Body of pancreas (tissue), 4 donors: ENCODE results near the gene BICD2. TPM values are rescaled to one million over a fixed set of nuclear protein-coding genes. Genes with fewer than 3 reads are reported as not detected.

ENCODE experiments used
- ATAC-seq: fragments of 150-250 bp; one replicate; pipeline ENCODE4 v1.9.1; 2016
- DNase-seq, 4 donors: peaks; one replicate each; pipeline ENCODE4 v3.0.0-alpha.2; 2019
- H3K27ac ChIP-seq, 4 donors: fragments of 200-600 bp; sonication (generic); 1 replicate in 3 of 4; 2 replicates in 1 of 4; pipeline versions ENCODE4 v1.5.1 to v1.6.1; 2016 to 2019; ENCODE audit warnings: mild to moderate bottlenecking in 1 of 4, mixed read lengths in 1 of 4, moderate library complexity in 1 of 4
- H3K27me3 ChIP-seq, 2 donors: fragments of 200-600 bp; sonication (generic); one replicate each; pipeline ENCODE4 v1.6.0; 2016; ENCODE audit warnings: mild to moderate bottlenecking in 1 of 2
- H3K36me3 ChIP-seq, 2 donors: fragments of 200-600 bp; sonication (generic); replicated peaks in 1 of 2; 2 replicates each; pipeline ENCODE4 v1.5.1; 2016; ENCODE audit warnings: low read depth in 2 of 2; ENCODE audit not compliant: insufficient read depth in 1 of 2
- H3K4me1 ChIP-seq: fragments of 200-600 bp; sonication (generic); one replicate; pipeline ENCODE4 v1.6.0; 2016
- H3K4me3 ChIP-seq, 2 donors: fragments of 200-600 bp; sonication (generic); 1 replicate in 1 of 2; 2 replicates in 1 of 2; pipeline ENCODE4 v1.5.1; 2016 to 2019
- H3K9me3 ChIP-seq, 3 donors: fragments of 200-600 bp; sonication (generic); 1 replicate in 2 of 3; 2 replicates in 1 of 3; pipeline ENCODE4 v1.5.1; 2016
- CTCF ChIP-seq, 7 experiments: fragments of 450-650 bp in 4 of 7; fragments of 200-600 bp in 3 of 7; sonication (generic) in 3 of 7; IDR thresholded peaks; one replicate each; pipeline ENCODE4 v1.5.1; 2016 to 2019; ENCODE audit warnings: antibody characterized with exemption in 7 of 7
- POLR2A ChIP-seq, 3 donors: fragments of 450-650 bp; IDR thresholded peaks; one replicate each; pipeline ENCODE4 v1.6.1; 2016; ENCODE audit warnings: antibody characterized with exemption in 3 of 3, mild to moderate bottlenecking in 2 of 3
- WGBS, 2 donors: methylation state at CpG; one replicate each; pipeline ENCODE4 v1.1.5; 2017; 5-methylcytosine and 5-hydroxymethylcytosine counted together
- intact Hi-C: fragments of 100-400 bp; cut with DNase I; formaldehyde crosslinking; loops from one replicate; pipeline ENCODE4 v1.15.1; 2023
- total RNA-seq, 2 donors: library from RNA; depleted of rRNA; stranded (reverse); fragments of >200 nt; gene quantifications; one replicate each; pipeline ENCODE4 v1.1.0, GENCODE V29; 2016

BICD2 gene
- total RNA-seq, 2 donors from 2014 or later = 16.1 to 16.8 TPM

GRCh38 chr9:92709240-92709639 is 55.4 kb downstream of the BICD2 start:
- no peak overlapping the region for H3K4me3 ChIP-seq
- no peak overlapping the region for H3K27ac ChIP-seq
- no peaks in the 10 kb centered on the region for H3K27me3 ChIP-seq
- H3K4me1 ChIP-seq = no peaks in the 10 kb centered on the region
- DNase-seq (no peak), ATAC-seq (no peak)
- intact Hi-C loops = no loop called here
- no peaks in the 10 kb centered on the region for H3K9me3 ChIP-seq
- TF ChIP-seq POLR2A (IDR thresholded peaks at IDR 0.05) (no peak), CTCF (IDR thresholded peaks at IDR 0.05) (no peak)
- peaks cover 0 to 12% of the 10 kb centered on the region in 2 donors for H3K36me3 ChIP-seq

- no peak for ATAC-seq
Measured at GRCh38 chr9:92707530-92707929, 57.1 kb downstream of the BICD2 start.

GRCh38 chr9:92706218-92706940 is 58.3 kb downstream of the BICD2 start:
- 49 to 56% methylated on average over 3 of the region's 3 CpGs for WGBS, 2 donors
- no peaks in the 10 kb centered on the region for H3K9me3 ChIP-seq
- no peaks in the 10 kb centered on the region for H3K27me3 ChIP-seq
- no peaks in the 10 kb centered on the region for H3K4me1 ChIP-seq
- H3K27ac ChIP-seq = no peak overlapping the region
- intact Hi-C loops = no loop called here
- ATAC-seq (peak; percentile 47), DNase-seq (peak in 1 of 4 donors; percentile 41)
- H3K4me3 ChIP-seq = no peak overlapping the region
- no peak for TF ChIP-seq POLR2A (IDR thresholded peaks at IDR 0.05)
- peak in 5 of 7 experiments; percentile 26 to 44 (median 36) for TF ChIP-seq CTCF (IDR thresholded peaks at IDR 0.05)
- H3K36me3 ChIP-seq = no peaks in the 10 kb centered on the region

More at GRCh38 chr9:92707530-92707929, 57.1 kb downstream of the BICD2 start:
- no peaks in the 10 kb centered on the region for H3K9me3 ChIP-seq
- H3K27ac ChIP-seq = no peak overlapping the region
- H3K27me3 ChIP-seq = no peaks in the 10 kb centered on the region
- no peak for DNase-seq
- intact Hi-C loops = no loop called here
- no peaks in the 10 kb centered on the region for H3K4me1 ChIP-seq
- TF ChIP-seq CTCF (IDR thresholded peaks at IDR 0.05) (no peak), POLR2A (IDR thresholded peaks at IDR 0.05) (no peak)
- no peaks in the 10 kb centered on the region for H3K36me3 ChIP-seq
- H3K4me3 ChIP-seq = no peak overlapping the region

GRCh38 chr9:92704528-92704927 is 60.1 kb downstream of the BICD2 start:
- no peaks in the 10 kb centered on the region for H3K27me3 ChIP-seq
- intact Hi-C loops = no loop called here
- TF ChIP-seq CTCF (IDR thresholded peaks at IDR 0.05) = no peak
- no peak for TF ChIP-seq POLR2A (IDR thresholded peaks at IDR 0.05)
- H3K4me1 ChIP-seq = no peaks in the 10 kb centered on the region
- ATAC-seq = no peak
- no peak overlapping the region for H3K27ac ChIP-seq
- H3K4me3 ChIP-seq = no peak overlapping the region
- WGBS, 2 donors = 78 to 85% methylated on average over 2 of the region's 2 CpGs
- H3K36me3 ChIP-seq = no peaks in the 10 kb centered on the region
- H3K9me3 ChIP-seq = no peaks in the 10 kb centered on the region
- no peak for DNase-seq

- TF ChIP-seq POLR2A (IDR thresholded peaks at IDR 0.05) (no peak), CTCF (IDR thresholded peaks at IDR 0.05) (no peak)
- H3K27ac ChIP-seq = no peak overlapping the region
- ATAC-seq (no peak), DNase-seq (no peak)
- 52 to 57% methylated on average over 1 of the region's 1 CpG for WGBS, 2 donors
- no peak overlapping the region for H3K4me3 ChIP-seq
- no peaks in the 10 kb centered on the region for H3K36me3 ChIP-seq
- no peaks in the 10 kb centered on the region for H3K4me1 ChIP-seq
- intact Hi-C loops = no loop called here
- no peaks in the 10 kb centered on the region for H3K27me3 ChIP-seq
- H3K9me3 ChIP-seq = no peaks in the 10 kb centered on the region
Measured at GRCh38 chr9:92696619-92697018, 68.0 kb downstream of the BICD2 start.
